ENCODE measurements around the gene TCOF1.

TCOF1 gene

GRCh38 chr5:150448952-150449516, 91.5 kb downstream of the TCOF1 start:
- TF ChIP-seq CTCF (IDR thresholded peaks at IDR 0.05; ENCODE audit: control insufficient read depth, insufficient read depth, low read depth, low read length, missing control alignments): no peak
- H3K4me3 ChIP-seq (ENCODE audit: control insufficient read depth, low read depth, low read length): peak overlapping the region; percentile 92
- DNase-seq (ENCODE audit: low read depth): peak; percentile 10

Data from AG09309 (cell line).